Measurements from ENCODE around the gene PDXDC1. TPM values are rescaled to one million over a fixed set of nuclear protein-coding genes. Genes with fewer than 3 reads are reported as not detected.
"Not testable (repeated sequence)": the region's sequence is repeated elsewhere in the genome, so short reads cannot be mapped to it uniquely, and the experiment has no call there.

PDXDC1 gene
- total and polyA plus RNA-seq, 5 donors from 2014 or later: 27.4 to 91.2 (median 29.7) TPM

DNA sequence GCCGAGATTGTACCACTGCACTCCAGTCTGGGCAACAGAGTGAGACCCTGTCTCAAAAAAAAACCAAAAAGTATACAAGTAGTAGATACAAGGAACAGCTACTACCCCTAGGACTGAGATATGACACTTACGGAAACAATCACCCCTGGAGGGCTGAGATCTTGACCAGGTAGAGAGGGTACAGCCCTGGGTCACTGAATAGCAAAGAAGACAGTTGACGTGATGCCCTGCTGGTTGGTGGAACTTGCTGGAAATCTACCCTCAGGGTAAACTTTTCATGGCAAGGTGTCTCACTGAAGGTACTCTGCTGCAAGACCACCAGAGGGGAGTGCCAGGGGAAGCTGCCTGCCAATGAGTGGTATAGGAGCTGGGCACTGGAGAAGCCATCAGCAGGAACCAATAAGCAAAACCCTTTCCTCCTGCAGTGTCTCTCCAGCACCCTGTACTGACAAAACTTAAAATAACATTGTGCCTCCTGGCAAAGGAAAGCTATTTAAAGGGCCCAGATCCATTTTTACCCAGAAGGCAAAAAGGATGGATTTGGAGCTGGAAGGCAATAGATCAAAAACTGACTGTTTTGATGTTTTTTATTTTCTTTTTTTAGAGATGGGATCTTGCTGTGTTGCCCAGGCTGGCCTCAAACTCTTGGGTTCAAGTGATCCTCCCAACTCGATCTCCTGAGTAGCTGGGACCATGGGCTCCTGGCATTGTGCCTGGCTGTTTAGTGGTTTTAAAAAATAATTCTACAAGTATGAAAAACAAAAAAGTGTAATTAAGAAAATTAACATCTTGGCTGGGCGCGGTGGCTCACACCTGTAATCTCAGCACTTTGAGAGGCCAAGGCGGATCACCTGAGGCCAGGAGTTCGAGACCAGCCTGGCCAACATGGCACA is 11.3 kb upstream of the PDXDC1 start:
- ATAC-seq (ENCODE audit: low read depth in 2 of 2) (no peak), DNase-seq (peak in 1 of 3 donors; percentile 7)
- no peaks in the 10 kb centered on the region for H3K4me1 Mint-ChIP-seq
- H3K27ac ChIP-seq (ENCODE audit: insufficient read depth, low read length, poor library complexity, severe bottlenecking): no peak overlapping the region
- no peaks in the 10 kb centered on the region for H3K36me3 Mint-ChIP-seq
- no peaks in the 10 kb centered on the region for H3K27me3 ChIP-seq (ENCODE audit: control insufficient read depth, insufficient read depth, low read length)
- peaks cover 0 to 9% (median 0%) of the 10 kb centered on the region in 7 donors for H3K9me3 Mint-ChIP-seq
- no peak overlapping the region for H3K4me3 ChIP-seq (ENCODE audit: low read depth, low read length)
- peaks cover 37% of the 10 kb centered on the region for H3K27me3 Mint-ChIP-seq
- no peaks in the 10 kb centered on the region for H3K36me3 ChIP-seq (ENCODE audit: control insufficient read depth, insufficient read depth, low read length)
- H3K4me1 ChIP-seq (ENCODE audit: control insufficient read depth, insufficient read depth, low read length, poor library complexity, severe bottlenecking): no peaks in the 10 kb centered on the region
- no peak overlapping the region for H3K4me3 Mint-ChIP-seq
- H3K27ac Mint-ChIP-seq: no peak overlapping the region
- peaks cover 4 to 6% of the 10 kb centered on the region in 2 experiments for H3K9me3 ChIP-seq (ENCODE audit: control insufficient read depth in 2 of 2, low read length in 2 of 2)

DNA sequence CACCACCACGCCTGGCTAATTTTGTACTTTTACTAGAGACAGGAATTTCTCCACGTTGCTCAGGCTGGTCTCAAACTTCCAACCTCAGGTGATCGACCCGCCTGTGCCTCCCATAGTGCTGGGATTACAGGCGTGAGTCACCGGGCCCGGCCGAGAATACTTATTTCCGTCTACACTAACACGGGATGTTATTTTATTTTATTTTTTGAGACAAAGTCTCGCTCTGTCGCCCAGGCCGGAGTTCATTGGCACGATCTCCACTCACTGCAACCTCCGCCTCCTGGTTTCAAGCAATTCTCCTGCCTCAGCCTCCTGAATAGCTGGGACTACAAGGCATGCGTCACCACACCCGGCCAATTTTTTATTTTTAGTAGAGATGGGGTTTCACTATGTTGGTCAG is 9.5 kb upstream of the PDXDC1 start:
- peaks cover 0 to 9% (median 0%) of the 10 kb centered on the region in 7 donors for H3K9me3 Mint-ChIP-seq

DNA sequence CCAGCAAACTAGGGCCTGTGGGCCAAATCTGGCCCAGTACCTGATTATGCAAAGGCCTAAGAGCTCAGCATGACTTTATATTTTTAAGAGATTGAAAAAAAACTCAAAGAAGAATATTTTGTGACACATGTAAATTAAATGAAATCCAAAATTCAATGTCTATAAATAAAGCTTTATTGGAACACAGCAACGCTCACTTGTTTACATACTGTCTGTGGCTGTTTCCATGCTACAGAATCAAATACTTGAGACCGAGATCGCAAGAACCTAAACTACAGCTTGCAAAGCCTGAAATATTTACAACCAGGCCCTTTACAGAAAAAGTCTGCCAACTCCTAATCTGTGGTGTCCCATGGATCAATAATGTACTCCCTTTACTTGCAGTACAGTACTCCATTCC is 5.0 kb upstream of the PDXDC1 start:
- not testable (repeated sequence) for H3K9me3 Mint-ChIP-seq, H3K36me3 Mint-ChIP-seq
- H3K27me3 Mint-ChIP-seq: peaks cover 23% of the 10 kb centered on the region

More for the DNA sequence above, 9.5 kb upstream of the PDXDC1 start:
- H3K9me3 ChIP-seq (ENCODE audit: control insufficient read depth in 2 of 2, low read length in 2 of 2): peaks cover 4 to 6% of the 10 kb centered on the region in 2 experiments
- ATAC-seq (ENCODE audit: low read depth in 2 of 2) (no peak), DNase-seq (no peak)
- H3K4me1 Mint-ChIP-seq: no peaks in the 10 kb centered on the region
- H3K27ac Mint-ChIP-seq: no peak overlapping the region
- no peak overlapping the region for H3K4me3 Mint-ChIP-seq
- H3K36me3 Mint-ChIP-seq: no peaks in the 10 kb centered on the region
- no peak overlapping the region for H3K27ac ChIP-seq (ENCODE audit: insufficient read depth, low read length, poor library complexity, severe bottlenecking)
- H3K36me3 ChIP-seq (ENCODE audit: control insufficient read depth, insufficient read depth, low read length): no peaks in the 10 kb centered on the region
- H3K4me3 ChIP-seq (ENCODE audit: low read depth, low read length): no peak overlapping the region
- H3K4me1 ChIP-seq (ENCODE audit: control insufficient read depth, insufficient read depth, low read length, poor library complexity, severe bottlenecking): no peaks in the 10 kb centered on the region
- no peaks in the 10 kb centered on the region for H3K27me3 ChIP-seq (ENCODE audit: control insufficient read depth, insufficient read depth, low read length)
- peaks cover 37% of the 10 kb centered on the region for H3K27me3 Mint-ChIP-seq

DNA sequence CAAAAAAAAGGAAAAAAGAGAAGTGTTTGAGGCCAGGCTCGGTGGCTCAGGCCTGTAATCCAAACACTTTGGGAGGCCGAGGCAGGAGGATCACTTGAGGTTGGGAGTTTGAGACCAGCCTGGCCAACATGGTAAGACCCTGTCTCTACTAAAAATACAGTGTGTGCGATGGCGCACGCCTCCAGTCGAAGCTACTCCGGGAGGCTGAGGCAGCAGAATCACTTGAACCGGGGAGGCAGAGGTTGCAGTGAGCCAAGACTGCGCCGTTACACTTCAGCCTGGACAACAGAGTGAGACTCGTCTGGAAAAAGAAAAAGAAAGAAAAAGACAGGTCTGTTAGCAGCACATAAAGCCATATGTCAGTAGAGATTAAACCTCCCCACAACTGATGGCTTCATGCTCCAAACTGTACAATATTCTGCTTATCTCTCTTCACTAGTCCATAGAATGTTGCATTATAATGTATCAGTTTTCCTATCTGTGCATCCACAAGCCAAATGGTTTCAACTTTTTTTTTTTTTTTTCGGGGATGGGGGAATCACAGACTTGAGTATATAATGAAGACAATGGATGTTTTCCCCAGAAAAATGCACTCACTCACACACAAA is 3.1 kb upstream of the PDXDC1 start:
- H3K4me3 Mint-ChIP-seq: peak overlapping the region in 2 of 4 donors; percentile 22 to 57
- H3K9me3 ChIP-seq (ENCODE audit: control insufficient read depth in 2 of 2, low read length in 2 of 2); H3K4me3 ChIP-seq (ENCODE audit: low read depth, low read length); H3K27ac Mint-ChIP-seq; H3K9me3 Mint-ChIP-seq; H3K36me3 ChIP-seq (ENCODE audit: control insufficient read depth, insufficient read depth, low read length); ATAC-seq (ENCODE audit: low read depth in 2 of 2); H3K27me3 ChIP-seq (ENCODE audit: control insufficient read depth, insufficient read depth, low read length); H3K27ac ChIP-seq (ENCODE audit: insufficient read depth, low read length, poor library complexity, severe bottlenecking); H3K36me3 Mint-ChIP-seq; DNase-seq: not testable (repeated sequence)
- peaks cover 11% of the 10 kb centered on the region for H3K4me1 ChIP-seq (ENCODE audit: control insufficient read depth, insufficient read depth, low read length, poor library complexity, severe bottlenecking)
- peaks cover 0 to 16% (median 8%) of the 10 kb centered on the region in 4 donors for H3K4me1 Mint-ChIP-seq
- H3K27me3 Mint-ChIP-seq: peaks cover 15% of the 10 kb centered on the region

More for the DNA sequence above, 5.0 kb upstream of the PDXDC1 start:
- H3K27ac Mint-ChIP-seq; H3K27me3 ChIP-seq (ENCODE audit: control insufficient read depth, insufficient read depth, low read length); DNase-seq; H3K9me3 ChIP-seq (ENCODE audit: control insufficient read depth in 2 of 2, low read length in 2 of 2); H3K4me3 ChIP-seq (ENCODE audit: low read depth, low read length); H3K36me3 ChIP-seq (ENCODE audit: control insufficient read depth, insufficient read depth, low read length); ATAC-seq (ENCODE audit: low read depth in 2 of 2); H3K4me1 ChIP-seq (ENCODE audit: control insufficient read depth, insufficient read depth, low read length, poor library complexity, severe bottlenecking); H3K4me1 Mint-ChIP-seq; H3K27ac ChIP-seq (ENCODE audit: insufficient read depth, low read length, poor library complexity, severe bottlenecking): not testable (repeated sequence)
- peak overlapping the region in 1 of 4 donors; percentile 11 for H3K4me3 Mint-ChIP-seq

DNA sequence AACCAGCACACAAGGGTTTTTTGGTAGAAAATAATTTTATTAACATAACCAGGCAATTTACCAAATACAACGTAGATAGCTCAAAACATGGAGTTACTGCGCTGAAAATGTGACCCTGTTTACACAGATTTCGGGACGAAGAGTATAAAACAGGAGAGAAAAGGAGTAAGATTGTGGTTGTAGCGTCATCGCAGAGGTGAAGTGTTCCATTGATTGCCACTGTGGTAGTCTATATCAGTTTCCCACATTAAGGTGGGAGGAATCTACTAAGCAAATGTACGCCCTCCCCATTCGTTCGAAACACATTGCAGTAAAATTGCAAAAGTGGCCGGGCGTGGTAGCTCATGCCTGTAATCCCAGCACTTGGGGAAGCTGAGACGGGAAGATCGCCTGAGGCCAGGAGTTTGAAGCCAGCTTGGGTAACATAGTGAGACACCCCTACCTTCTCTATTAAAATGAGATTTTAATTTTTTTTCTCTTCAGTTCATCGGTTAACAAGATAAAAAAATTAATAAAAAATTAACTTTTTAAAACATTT is 972 bp upstream of the PDXDC1 start:
- peak overlapping the region in 1 of 3 donors; percentile 94 for H3K27ac Mint-ChIP-seq
- ATAC-seq (ENCODE audit: low read depth in 2 of 2); H3K27me3 Mint-ChIP-seq; H3K9me3 ChIP-seq (ENCODE audit: control insufficient read depth in 2 of 2, low read length in 2 of 2); H3K27me3 ChIP-seq (ENCODE audit: control insufficient read depth, insufficient read depth, low read length); DNase-seq; H3K36me3 Mint-ChIP-seq; H3K9me3 Mint-ChIP-seq; H3K36me3 ChIP-seq (ENCODE audit: control insufficient read depth, insufficient read depth, low read length): not testable (repeated sequence)
- H3K4me1 ChIP-seq (ENCODE audit: control insufficient read depth, insufficient read depth, low read length, poor library complexity, severe bottlenecking): peaks cover 11% of the 10 kb centered on the region
- peak overlapping the region; percentile 86 for H3K27ac ChIP-seq (ENCODE audit: insufficient read depth, low read length, poor library complexity, severe bottlenecking)
- H3K4me3 Mint-ChIP-seq: peak overlapping the region; percentile 62 to 95 (median 92)
- H3K4me1 Mint-ChIP-seq: peaks cover 0 to 28% (median 16%) of the 10 kb centered on the region in 4 donors
- H3K4me3 ChIP-seq (ENCODE audit: low read depth, low read length): peak overlapping the region; percentile 80

DNA sequence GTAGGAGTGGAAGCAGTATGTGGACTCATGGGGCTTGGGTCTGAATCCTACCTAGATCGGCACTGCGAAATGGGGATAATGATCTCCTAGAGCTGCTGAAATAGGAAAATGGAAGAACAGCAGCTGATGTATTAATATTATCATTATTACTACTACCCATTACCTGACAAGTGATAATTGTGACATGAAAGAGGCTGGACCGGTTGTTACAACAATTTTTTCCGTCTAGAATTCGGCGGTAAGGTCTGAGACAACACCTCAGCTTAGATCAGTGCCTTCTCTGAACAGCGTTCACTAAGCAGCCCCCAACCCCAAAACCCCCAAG is 533 bp upstream of the PDXDC1 start:
- H3K27me3 ChIP-seq (ENCODE audit: control insufficient read depth, insufficient read depth, low read length); H3K27me3 Mint-ChIP-seq; ATAC-seq (ENCODE audit: low read depth in 2 of 2); H3K36me3 Mint-ChIP-seq; H3K9me3 Mint-ChIP-seq; H3K9me3 ChIP-seq (ENCODE audit: control insufficient read depth in 2 of 2, low read length in 2 of 2); H3K36me3 ChIP-seq (ENCODE audit: control insufficient read depth, insufficient read depth, low read length): not testable (repeated sequence)
- Histone ChIP-seq H3K27ac (ENCODE audit: insufficient read depth, low read length, poor library complexity, severe bottlenecking) (peak overlapping the region; percentile 86), H3K4me3 (ENCODE audit: low read depth, low read length) (peak overlapping the region; percentile 80), H3K4me1 (ENCODE audit: control insufficient read depth, insufficient read depth, low read length, poor library complexity, severe bottlenecking) (peaks cover 11% of the 10 kb centered on the region)
- Mint-ChIP-seq H3K27ac (peak overlapping the region; percentile 43 to 97 (median 94)), H3K4me1 (peaks cover 0 to 32% (median 17%) of the 10 kb centered on the region in 4 donors), H3K4me3 (peak overlapping the region; percentile 89 to 95 (median 94))
- DNase-seq: peak in 1 of 3 donors; percentile 84

DNA sequence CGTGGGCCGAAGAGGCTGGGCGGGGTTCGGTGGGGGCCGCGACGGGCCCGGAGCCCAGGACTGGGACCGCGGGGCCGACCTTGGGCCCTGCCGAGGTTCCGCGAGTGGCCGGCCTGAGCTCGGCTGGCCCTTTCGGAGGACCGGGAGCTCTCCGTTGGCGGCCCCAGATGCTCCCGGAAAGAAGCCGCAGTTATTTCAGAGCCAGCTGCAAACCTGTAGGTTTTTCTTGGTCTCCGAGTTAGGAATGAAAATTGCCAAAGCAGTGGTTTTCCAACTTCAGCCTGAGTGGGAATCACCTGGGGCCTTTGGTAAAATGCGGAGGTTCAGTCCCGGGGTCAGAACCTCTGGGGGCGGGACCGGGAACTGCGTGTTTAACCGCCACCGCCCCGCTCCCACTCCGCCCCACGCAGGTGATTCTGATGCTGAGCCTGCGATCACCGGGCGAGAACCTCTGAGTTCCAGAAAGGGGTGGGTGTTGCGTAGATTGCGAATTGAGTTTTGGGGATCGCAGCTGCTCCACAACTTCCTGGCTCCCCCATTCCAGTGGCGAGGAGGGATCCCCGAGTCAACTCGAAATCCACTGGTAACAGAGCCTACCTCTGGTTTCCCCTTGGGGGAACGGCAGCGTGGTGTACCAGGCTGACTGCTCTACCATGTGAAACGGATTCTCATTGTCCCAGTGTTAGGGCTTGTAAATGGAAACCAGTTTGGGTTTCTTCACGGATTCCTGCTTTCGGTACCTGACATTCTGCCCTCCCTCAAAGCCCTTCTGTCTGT is 780 bp downstream of the PDXDC1 start:
- H3K4me1 ChIP-seq (ENCODE audit: control insufficient read depth, insufficient read depth, low read length, poor library complexity, severe bottlenecking): peaks cover 11% of the 10 kb centered on the region
- H3K27me3 Mint-ChIP-seq; H3K36me3 ChIP-seq (ENCODE audit: control insufficient read depth, insufficient read depth, low read length); H3K27me3 ChIP-seq (ENCODE audit: control insufficient read depth, insufficient read depth, low read length); H3K9me3 Mint-ChIP-seq; H3K36me3 Mint-ChIP-seq; H3K9me3 ChIP-seq (ENCODE audit: control insufficient read depth in 2 of 2, low read length in 2 of 2): not testable (repeated sequence)
- peak overlapping the region; percentile 86 for H3K27ac ChIP-seq (ENCODE audit: insufficient read depth, low read length, poor library complexity, severe bottlenecking)
- peak; percentile 63 to 66 (median 64) for DNase-seq
- peak overlapping the region; percentile 82 for H3K4me3 ChIP-seq (ENCODE audit: low read depth, low read length)
- Mint-ChIP-seq H3K4me3 (peak overlapping the region; percentile 92 to 99 (median 96)), H3K4me1 (peaks cover 4 to 41% (median 26%) of the 10 kb centered on the region in 4 donors), H3K27ac (peak overlapping the region in 2 of 3 donors; percentile 91 to 94)
- peak in 1 of 2 donors; percentile 11 for ATAC-seq (ENCODE audit: low read depth in 2 of 2)
